Endothelial cell (in vitro differentiated cells): ENCODE results near the gene C11orf91. TPM values are rescaled to one million over a fixed set of nuclear protein-coding genes. Genes with fewer than 3 reads are reported as not detected.

Experiments
- DNase-seq: peaks from one replicate; pipeline ENCODE4 v3.0.0; 2021; ENCODE audit warnings: low spot score
- H3K27ac Mint-ChIP-seq: one replicate; pipeline ENCODE4 v1.8.0; 2021; ENCODE audit warnings: mixed read lengths, inconsistent platforms; ENCODE audit not compliant: unreplicated experiment
- H3K27me3 Mint-ChIP-seq: one replicate; pipeline ENCODE4 v1.8.0; 2021; ENCODE audit warnings: mild to moderate bottlenecking, moderate library complexity, mixed read lengths, inconsistent platforms; ENCODE audit not compliant: unreplicated experiment
- H3K36me3 Mint-ChIP-seq: one replicate; pipeline ENCODE4 v1.8.0; 2021; ENCODE audit warnings: mild to moderate bottlenecking, low read depth, mixed read lengths, inconsistent platforms; ENCODE audit not compliant: unreplicated experiment
- H3K4me1 Mint-ChIP-seq: one replicate; pipeline ENCODE4 v1.8.0; 2021; ENCODE audit warnings: mild to moderate bottlenecking, mixed read lengths, inconsistent platforms; ENCODE audit not compliant: unreplicated experiment
- H3K4me3 Mint-ChIP-seq: one replicate; pipeline ENCODE4 v1.8.0; 2021; ENCODE audit warnings: mild to moderate bottlenecking, mixed read lengths, inconsistent platforms; ENCODE audit not compliant: unreplicated experiment
- H3K9me3 Mint-ChIP-seq: one replicate; pipeline ENCODE4 v1.8.0; 2021; ENCODE audit warnings: mixed read lengths, inconsistent platforms; ENCODE audit not compliant: unreplicated experiment
- long read RNA-seq: library from polyadenylated mRNA; unstranded; transcript quantifications from one replicate; pipeline ENCODE4 v2.0.0, GENCODE V29; 2020; ENCODE audit not compliant: unreplicated experiment
- total RNA-seq: library from RNA; stranded (reverse); fragmentation: NEBNext Ultra II Directional; extraction: Animal tissue kit (Norgen Biotek cat#: 25700); gene quantifications from one replicate; pipeline ENCODE4 v1.2.1, GENCODE V29; 2021; ENCODE audit not compliant: unreplicated experiment
- TF ChIP-seq, protein P1 (sequence below): fragments of 200-600 bp; sonication (generic); IDR thresholded peaks from one replicate; pipeline ENCODE4 v1.5.0; 2021; ENCODE audit warnings: antibody characterized with exemption; ENCODE audit not compliant: unreplicated experiment

Gene C11orf91
- total RNA-seq: not detected
- long read RNA-seq: 0 reads

- peak; percentile 99 for DNase-seq
- H3K36me3 Mint-ChIP-seq: no peaks in the 10 kb centered on the region
- TF ChIP-seq, protein P1, sequence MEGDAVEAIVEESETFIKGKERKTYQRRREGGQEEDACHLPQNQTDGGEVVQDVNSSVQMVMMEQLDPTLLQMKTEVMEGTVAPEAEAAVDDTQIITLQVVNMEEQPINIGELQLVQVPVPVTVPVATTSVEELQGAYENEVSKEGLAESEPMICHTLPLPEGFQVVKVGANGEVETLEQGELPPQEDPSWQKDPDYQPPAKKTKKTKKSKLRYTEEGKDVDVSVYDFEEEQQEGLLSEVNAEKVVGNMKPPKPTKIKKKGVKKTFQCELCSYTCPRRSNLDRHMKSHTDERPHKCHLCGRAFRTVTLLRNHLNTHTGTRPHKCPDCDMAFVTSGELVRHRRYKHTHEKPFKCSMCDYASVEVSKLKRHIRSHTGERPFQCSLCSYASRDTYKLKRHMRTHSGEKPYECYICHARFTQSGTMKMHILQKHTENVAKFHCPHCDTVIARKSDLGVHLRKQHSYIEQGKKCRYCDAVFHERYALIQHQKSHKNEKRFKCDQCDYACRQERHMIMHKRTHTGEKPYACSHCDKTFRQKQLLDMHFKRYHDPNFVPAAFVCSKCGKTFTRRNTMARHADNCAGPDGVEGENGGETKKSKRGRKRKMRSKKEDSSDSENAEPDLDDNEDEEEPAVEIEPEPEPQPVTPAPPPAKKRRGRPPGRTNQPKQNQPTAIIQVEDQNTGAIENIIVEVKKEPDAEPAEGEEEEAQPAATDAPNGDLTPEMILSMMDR: no peak
- peaks cover 13% of the 10 kb centered on the region for H3K4me1 Mint-ChIP-seq
- H3K4me3 Mint-ChIP-seq: peak within 1 kb of the TSS; percentile 88
- peaks cover 15% of the 10 kb centered on the region for H3K27me3 Mint-ChIP-seq
- no peaks in the 10 kb centered on the region for H3K9me3 Mint-ChIP-seq
- H3K27ac Mint-ChIP-seq: peak within 1 kb of the TSS; percentile 64
These were observed at the start of gene C11orf91 for GRCh38 chr11:33700502-33701271. Gene C11orf91 (minus strand): TSS chr11:33700826. CDS start chr11:33700740, 86 bp downstream.

GRCh38 chr11:33747979-33748378 lies 47.4 kb upstream of the C11orf91 start:
- Mint-ChIP-seq H3K36me3 (no peaks in the 10 kb centered on the region), H3K27ac (no peak overlapping the region), H3K4me3 (no peak overlapping the region), H3K9me3 (no peaks in the 10 kb centered on the region), H3K27me3 (no peaks in the 10 kb centered on the region), H3K4me1 (peaks cover 3% of the 10 kb centered on the region)
- TF ChIP-seq, protein P1: no peak
- DNase-seq: no peak

GRCh38 chr11:33743291-33743690 lies 42.7 kb upstream of the C11orf91 start:
- no peak overlapping the region for H3K4me3 Mint-ChIP-seq
- H3K9me3 Mint-ChIP-seq: no peaks in the 10 kb centered on the region
- no peaks in the 10 kb centered on the region for H3K27me3 Mint-ChIP-seq
- peaks cover 3% of the 10 kb centered on the region for H3K4me1 Mint-ChIP-seq
- no peak for DNase-seq
- TF ChIP-seq, protein P1: no peak
- peaks cover 5% of the 10 kb centered on the region for H3K36me3 Mint-ChIP-seq
- no peak overlapping the region for H3K27ac Mint-ChIP-seq

- TF ChIP-seq, protein P1: peak; percentile 48
- H3K36me3 Mint-ChIP-seq: peaks cover 5% of the 10 kb centered on the region
- H3K27ac Mint-ChIP-seq: no peak overlapping the region
- H3K4me3 Mint-ChIP-seq: no peak overlapping the region
- no peaks in the 10 kb centered on the region for H3K9me3 Mint-ChIP-seq
- no peaks in the 10 kb centered on the region for H3K27me3 Mint-ChIP-seq
- DNase-seq: no peak
- H3K4me1 Mint-ChIP-seq: peaks cover 3% of the 10 kb centered on the region
These were observed 41.7 kb upstream of the C11orf91 start for GRCh38 chr11:33742249-33742851.

DNA sequence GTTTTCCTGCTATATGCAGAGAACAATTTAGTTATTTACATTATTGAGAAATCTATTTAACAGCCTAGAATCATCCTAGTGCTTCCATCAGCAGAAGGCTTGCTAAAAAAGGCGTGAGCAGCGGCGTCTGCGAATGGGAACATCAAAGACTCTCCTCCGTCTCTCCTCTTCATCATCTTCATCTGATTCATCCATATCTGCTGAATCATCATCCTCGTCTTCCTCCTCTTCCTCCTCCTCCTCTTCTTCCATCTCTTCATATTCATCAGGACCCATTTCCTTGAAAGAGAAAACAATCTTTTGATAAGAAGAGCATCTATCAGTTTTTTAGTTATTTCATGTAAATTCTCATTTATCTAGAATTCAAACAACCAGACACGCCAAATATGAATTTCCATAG lies 41.2 kb upstream of the C11orf91 start:
- no peak for DNase-seq
- no peak overlapping the region for H3K27ac Mint-ChIP-seq
- peaks cover 5% of the 10 kb centered on the region for H3K36me3 Mint-ChIP-seq
- peaks cover 7% of the 10 kb centered on the region for H3K4me1 Mint-ChIP-seq
- no peaks in the 10 kb centered on the region for H3K27me3 Mint-ChIP-seq
- TF ChIP-seq, protein P1: no peak
- no peaks in the 10 kb centered on the region for H3K9me3 Mint-ChIP-seq
- no peak overlapping the region for H3K4me3 Mint-ChIP-seq
